GM23338 (cell line): ENCODE results near the gene RETNLB. TPM values are rescaled to one million over a fixed set of nuclear protein-coding genes. Genes with fewer than 3 reads are reported as not detected.

Source experiments
- ATAC-seq: fragments of 200-7000 bp; cut with Tn5 transposase; 3 replicates; pipeline ENCODE4 v1.9.1; 2020
- DNase-seq: peaks from one replicate; pipeline ENCODE4 v3.0.0-alpha.2; 2015; ENCODE audit warnings: low spot score
- H2AFZ ChIP-seq: fragments of 200-600 bp; sonication (generic); 2 replicates; pipeline ENCODE4 v1.8.0; 2016; ENCODE audit warnings: antibody characterized with exemption, mild to moderate bottlenecking, moderate library complexity
- H3F3A ChIP-seq: fragments of 200-600 bp; sonication (generic); replicated peaks from 2 replicates; pipeline ENCODE4 v1.8.0; 2017; ENCODE audit warnings: antibody characterized with exemption, mixed run types, low read depth
- H3K27ac ChIP-seq: fragments of 200-600 bp; sonication (generic); 2 replicates; pipeline ENCODE4 v1.6.1; 2016; ENCODE audit warnings: low read depth
- H3K27me3 ChIP-seq: fragments of 200-600 bp; sonication (generic); 2 replicates; pipeline ENCODE4 v1.8.0; 2016; ENCODE audit warnings: mild to moderate bottlenecking, mixed run types, moderate library complexity; ENCODE audit not compliant: insufficient read depth
- H3K36me3 ChIP-seq: fragments of 200-600 bp; sonication (generic); 2 replicates; pipeline ENCODE4 v1.8.0; 2016; ENCODE audit warnings: mild to moderate bottlenecking; ENCODE audit not compliant: insufficient read depth
- H3K4me1 ChIP-seq: fragments of 200-600 bp; sonication (generic); 2 replicates; pipeline ENCODE4 v1.8.0; 2016; ENCODE audit warnings: mild to moderate bottlenecking, moderate library complexity; ENCODE audit not compliant: insufficient read depth
- H3K4me2 ChIP-seq: fragments of 200-600 bp; sonication (generic); 2 replicates; pipeline ENCODE4 v1.7.1; 2017; ENCODE audit warnings: mixed run types
- H3K4me3 ChIP-seq: fragments of 200-600 bp; sonication (generic); 2 replicates; pipeline ENCODE4 v1.6.1; 2016; ENCODE audit warnings: mixed run types
- H3K79me2 ChIP-seq: fragments of 200-600 bp; sonication (generic); replicated peaks from 2 replicates; pipeline ENCODE4 v1.8.0; 2017; ENCODE audit warnings: mild to moderate bottlenecking; ENCODE audit not compliant: insufficient read depth
- H3K9me2 ChIP-seq: fragments of 200-600 bp; sonication (generic); 2 replicates; pipeline ENCODE4 v1.8.0; 2017; ENCODE audit not compliant: insufficient read depth
- H4K20me1 ChIP-seq: fragments of 200-600 bp; sonication (generic); replicated peaks from 2 replicates; pipeline ENCODE4 v1.8.0; 2017; ENCODE audit warnings: mild to moderate bottlenecking; ENCODE audit not compliant: insufficient read depth
- H3K27ac Mint-ChIP-seq: 2 replicates; pipeline ENCODE4 v1.8.0; 2020; ENCODE audit warnings: inconsistent platforms, mild to moderate bottlenecking, moderate library complexity, mixed read lengths
- H3K27me3 Mint-ChIP-seq: 3 replicates; pipeline ENCODE4 v1.8.0; 2022; ENCODE audit warnings: low read depth, mild to moderate bottlenecking, moderate library complexity, mixed read lengths, inconsistent platforms; ENCODE audit not compliant: insufficient read depth, poor library complexity
- H3K36me3 Mint-ChIP-seq: 3 replicates; pipeline ENCODE4 v1.8.0; 2021; ENCODE audit warnings: low read depth, mild to moderate bottlenecking, inconsistent platforms, moderate library complexity, mixed read lengths
- H3K4me1 Mint-ChIP-seq: 3 replicates; pipeline ENCODE4 v1.8.0; 2020; ENCODE audit warnings: mild to moderate bottlenecking, inconsistent platforms, mixed read lengths
- H3K4me3 Mint-ChIP-seq: 3 replicates; pipeline ENCODE4 v1.8.0; 2021; ENCODE audit warnings: moderate library complexity, mild to moderate bottlenecking, inconsistent platforms, mixed read lengths
- H3K9me3 Mint-ChIP-seq: 3 replicates; pipeline ENCODE4 v1.8.0; 2020; ENCODE audit warnings: moderate library complexity, mild to moderate bottlenecking, inconsistent platforms, mixed read lengths
- CREB1 ChIP-seq: fragments of 250-450 bp; sonication (Bioruptor Pico); IDR thresholded peaks from 2 replicates; pipeline ENCODE4 v1.5.0; 2020; ENCODE audit warnings: low read depth, mild to moderate bottlenecking, moderate library complexity
- EZH2phosphoT487 ChIP-seq: fragments of 200-600 bp; sonication (generic); IDR thresholded peaks from one replicate; pipeline ENCODE4 v1.8.1; 2018; ENCODE audit warnings: antibody characterized with exemption; ENCODE audit not compliant: unreplicated experiment
- JUNB ChIP-seq: IDR thresholded peaks from one replicate; pipeline ENCODE4 v1.6.1; 2016; ENCODE audit warnings: antibody characterized with exemption; ENCODE audit not compliant: unreplicated experiment
- POLR2AphosphoS5 ChIP-seq: IDR thresholded peaks from 2 replicates; pipeline ENCODE4 v1.6.1; 2016; ENCODE audit warnings: antibody characterized with exemption, low read depth
- STAT1 ChIP-seq: IDR thresholded peaks from one replicate; pipeline ENCODE4 v1.6.1; 2016; ENCODE audit warnings: antibody characterized with exemption; ENCODE audit not compliant: unreplicated experiment
- ZNF114 ChIP-seq: fragments of 250-450 bp; sonication (Bioruptor Pico); IDR thresholded peaks from 2 replicates; pipeline ENCODE4 v1.5.0; 2020; ENCODE audit warnings: mild to moderate bottlenecking, moderate library complexity
- ZNF331 ChIP-seq: fragments of 250-450 bp; sonication (Bioruptor Pico); IDR thresholded peaks from 2 replicates; pipeline ENCODE4 v1.5.0; 2020; ENCODE audit warnings: low read depth, mild to moderate bottlenecking, moderate library complexity
- polyA plus RNA-seq: library from polyadenylated mRNA; unstranded; fragments of >200 nt; fragmentation: Nextera tagmentation; extraction: Ambion mirVana; gene quantifications from 2 replicates; pipeline ENCODE4 v1.2.1, GENCODE V29; 2016
- total RNA-seq: library from RNA; depleted of rRNA; stranded (reverse); fragments of >200 nt; shearing (Covaris generic); gene quantifications from 2 replicates; pipeline ENCODE4 v1.2.3, GENCODE V29; 2014
- TF ChIP-seq, protein P1 (sequence below): IDR thresholded peaks from 2 replicates; pipeline ENCODE4 v1.6.1; 2016; ENCODE audit warnings: antibody characterized with exemption
- TF ChIP-seq, protein P2 (sequence below): IDR thresholded peaks from one replicate; pipeline ENCODE4 v1.6.1; 2018; ENCODE audit warnings: antibody characterized with exemption; ENCODE audit not compliant: unreplicated experiment
- TF ChIP-seq, protein P3 (sequence below): fragments of 250-450 bp; sonication (Bioruptor Pico); IDR thresholded peaks from 2 replicates; pipeline ENCODE4 v1.5.0; 2020; ENCODE audit warnings: mild to moderate bottlenecking, moderate library complexity

RETNLB gene
- total and polyA plus RNA-seq, 2 experiments from 2014 or later = not detected

DNA sequence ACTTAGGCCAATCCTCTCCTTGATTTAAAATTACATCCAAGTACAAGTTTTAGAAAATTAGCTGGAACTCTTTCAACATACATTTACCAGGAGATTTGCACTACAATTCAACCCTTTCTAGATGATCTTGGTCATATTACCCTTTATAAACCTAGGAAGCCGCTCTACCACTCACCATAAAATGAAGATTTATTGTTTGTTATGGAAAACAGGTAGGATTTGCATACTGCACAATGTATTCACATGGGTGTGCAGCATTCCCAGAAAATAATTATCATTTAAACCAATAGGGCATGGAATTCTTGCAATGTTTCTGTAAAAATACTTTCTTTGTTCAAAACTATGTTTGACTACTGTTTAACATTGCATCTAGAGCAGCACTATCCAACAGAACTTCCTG, 18.4 kb upstream of the RETNLB start:
- Histone ChIP-seq H3K4me1 (no peaks in the 10 kb centered on the region), H3K27me3 (no peaks in the 10 kb centered on the region), H2AFZ (peak overlapping the region; percentile 40; the same call in 1 of the 2 replicates), H3K27ac (no peak overlapping the region), H3K4me3 (no peak overlapping the region), H3K9me2 (peaks cover 9% of the 10 kb centered on the region; the same call in 1 of the 2 replicates), H3K79me2 (no peaks in the 10 kb centered on the region), H4K20me1 (no peaks in the 10 kb centered on the region), H3K36me3 (no peaks in the 10 kb centered on the region), H3F3A (no peaks in the 10 kb centered on the region), H3K4me2 (no peak overlapping the region)
- Mint-ChIP-seq H3K4me1 (peaks cover 5% of the 10 kb centered on the region; the same call in 2 of the 3 replicates), H3K4me3 (no peak overlapping the region), H3K27me3 (peaks cover 3% of the 10 kb centered on the region), H3K36me3 (no peaks in the 10 kb centered on the region), H3K9me3 (no peaks in the 10 kb centered on the region), H3K27ac (no peak overlapping the region)
- ATAC-seq (no peak), DNase-seq (no peak)
- TF ChIP-seq ZNF331 (CRISPR knock-in tag) (no peak), POLR2AphosphoS5 (no peak), CREB1 (CRISPR knock-in tag) (no peak), ZNF114 (CRISPR knock-in tag) (no peak), STAT1 (no peak), EZH2phosphoT487 (no peak), JUNB (no peak)
- TF ChIP-seq, protein P1, sequence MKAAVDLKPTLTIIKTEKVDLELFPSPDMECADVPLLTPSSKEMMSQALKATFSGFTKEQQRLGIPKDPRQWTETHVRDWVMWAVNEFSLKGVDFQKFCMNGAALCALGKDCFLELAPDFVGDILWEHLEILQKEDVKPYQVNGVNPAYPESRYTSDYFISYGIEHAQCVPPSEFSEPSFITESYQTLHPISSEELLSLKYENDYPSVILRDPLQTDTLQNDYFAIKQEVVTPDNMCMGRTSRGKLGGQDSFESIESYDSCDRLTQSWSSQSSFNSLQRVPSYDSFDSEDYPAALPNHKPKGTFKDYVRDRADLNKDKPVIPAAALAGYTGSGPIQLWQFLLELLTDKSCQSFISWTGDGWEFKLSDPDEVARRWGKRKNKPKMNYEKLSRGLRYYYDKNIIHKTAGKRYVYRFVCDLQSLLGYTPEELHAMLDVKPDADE = no peak
- TF ChIP-seq, protein P2, sequence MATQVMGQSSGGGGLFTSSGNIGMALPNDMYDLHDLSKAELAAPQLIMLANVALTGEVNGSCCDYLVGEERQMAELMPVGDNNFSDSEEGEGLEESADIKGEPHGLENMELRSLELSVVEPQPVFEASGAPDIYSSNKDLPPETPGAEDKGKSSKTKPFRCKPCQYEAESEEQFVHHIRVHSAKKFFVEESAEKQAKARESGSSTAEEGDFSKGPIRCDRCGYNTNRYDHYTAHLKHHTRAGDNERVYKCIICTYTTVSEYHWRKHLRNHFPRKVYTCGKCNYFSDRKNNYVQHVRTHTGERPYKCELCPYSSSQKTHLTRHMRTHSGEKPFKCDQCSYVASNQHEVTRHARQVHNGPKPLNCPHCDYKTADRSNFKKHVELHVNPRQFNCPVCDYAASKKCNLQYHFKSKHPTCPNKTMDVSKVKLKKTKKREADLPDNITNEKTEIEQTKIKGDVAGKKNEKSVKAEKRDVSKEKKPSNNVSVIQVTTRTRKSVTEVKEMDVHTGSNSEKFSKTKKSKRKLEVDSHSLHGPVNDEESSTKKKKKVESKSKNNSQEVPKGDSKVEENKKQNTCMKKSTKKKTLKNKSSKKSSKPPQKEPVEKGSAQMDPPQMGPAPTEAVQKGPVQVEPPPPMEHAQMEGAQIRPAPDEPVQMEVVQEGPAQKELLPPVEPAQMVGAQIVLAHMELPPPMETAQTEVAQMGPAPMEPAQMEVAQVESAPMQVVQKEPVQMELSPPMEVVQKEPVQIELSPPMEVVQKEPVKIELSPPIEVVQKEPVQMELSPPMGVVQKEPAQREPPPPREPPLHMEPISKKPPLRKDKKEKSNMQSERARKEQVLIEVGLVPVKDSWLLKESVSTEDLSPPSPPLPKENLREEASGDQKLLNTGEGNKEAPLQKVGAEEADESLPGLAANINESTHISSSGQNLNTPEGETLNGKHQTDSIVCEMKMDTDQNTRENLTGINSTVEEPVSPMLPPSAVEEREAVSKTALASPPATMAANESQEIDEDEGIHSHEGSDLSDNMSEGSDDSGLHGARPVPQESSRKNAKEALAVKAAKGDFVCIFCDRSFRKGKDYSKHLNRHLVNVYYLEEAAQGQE = no peak

DNA sequence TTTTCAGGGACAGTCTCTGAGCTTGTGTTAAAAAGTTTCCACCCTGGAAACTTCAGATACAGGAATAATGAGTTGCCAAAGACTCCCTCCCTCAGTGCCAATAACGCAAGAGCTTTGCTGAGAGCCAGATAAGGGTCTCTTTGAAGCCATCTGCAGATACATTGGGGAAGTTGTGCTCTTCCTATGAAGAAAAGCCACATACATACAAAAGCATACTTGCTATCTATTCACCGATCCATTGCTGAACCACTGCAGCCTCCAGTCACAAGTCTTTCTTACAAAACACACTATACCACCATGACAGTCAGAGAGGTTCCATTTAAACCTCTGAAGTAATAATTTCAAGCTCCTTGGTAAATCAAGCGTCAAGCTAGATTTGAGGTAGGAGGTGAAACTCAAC, 10.0 kb upstream of the RETNLB start:
- Histone ChIP-seq H3K36me3 (no peaks in the 10 kb centered on the region), H3K27me3 (no peaks in the 10 kb centered on the region), H3K9me2 (peaks cover 17% of the 10 kb centered on the region; the same call in 1 of the 2 replicates), H2AFZ (no peak overlapping the region), H3K79me2 (no peaks in the 10 kb centered on the region), H4K20me1 (no peaks in the 10 kb centered on the region), H3K27ac (no peak overlapping the region), H3K4me3 (no peak overlapping the region), H3K4me1 (no peaks in the 10 kb centered on the region), H3F3A (no peaks in the 10 kb centered on the region), H3K4me2 (no peak overlapping the region)
- no peak for ATAC-seq
- Mint-ChIP-seq H3K27ac (no peak overlapping the region), H3K36me3 (no peaks in the 10 kb centered on the region), H3K9me3 (no peaks in the 10 kb centered on the region), H3K4me3 (no peak overlapping the region), H3K4me1 (no peaks in the 10 kb centered on the region; the same call in 2 of the 3 replicates), H3K27me3 (peaks cover 2% of the 10 kb centered on the region)
- DNase-seq = no peak
- TF ChIP-seq, protein P3, sequence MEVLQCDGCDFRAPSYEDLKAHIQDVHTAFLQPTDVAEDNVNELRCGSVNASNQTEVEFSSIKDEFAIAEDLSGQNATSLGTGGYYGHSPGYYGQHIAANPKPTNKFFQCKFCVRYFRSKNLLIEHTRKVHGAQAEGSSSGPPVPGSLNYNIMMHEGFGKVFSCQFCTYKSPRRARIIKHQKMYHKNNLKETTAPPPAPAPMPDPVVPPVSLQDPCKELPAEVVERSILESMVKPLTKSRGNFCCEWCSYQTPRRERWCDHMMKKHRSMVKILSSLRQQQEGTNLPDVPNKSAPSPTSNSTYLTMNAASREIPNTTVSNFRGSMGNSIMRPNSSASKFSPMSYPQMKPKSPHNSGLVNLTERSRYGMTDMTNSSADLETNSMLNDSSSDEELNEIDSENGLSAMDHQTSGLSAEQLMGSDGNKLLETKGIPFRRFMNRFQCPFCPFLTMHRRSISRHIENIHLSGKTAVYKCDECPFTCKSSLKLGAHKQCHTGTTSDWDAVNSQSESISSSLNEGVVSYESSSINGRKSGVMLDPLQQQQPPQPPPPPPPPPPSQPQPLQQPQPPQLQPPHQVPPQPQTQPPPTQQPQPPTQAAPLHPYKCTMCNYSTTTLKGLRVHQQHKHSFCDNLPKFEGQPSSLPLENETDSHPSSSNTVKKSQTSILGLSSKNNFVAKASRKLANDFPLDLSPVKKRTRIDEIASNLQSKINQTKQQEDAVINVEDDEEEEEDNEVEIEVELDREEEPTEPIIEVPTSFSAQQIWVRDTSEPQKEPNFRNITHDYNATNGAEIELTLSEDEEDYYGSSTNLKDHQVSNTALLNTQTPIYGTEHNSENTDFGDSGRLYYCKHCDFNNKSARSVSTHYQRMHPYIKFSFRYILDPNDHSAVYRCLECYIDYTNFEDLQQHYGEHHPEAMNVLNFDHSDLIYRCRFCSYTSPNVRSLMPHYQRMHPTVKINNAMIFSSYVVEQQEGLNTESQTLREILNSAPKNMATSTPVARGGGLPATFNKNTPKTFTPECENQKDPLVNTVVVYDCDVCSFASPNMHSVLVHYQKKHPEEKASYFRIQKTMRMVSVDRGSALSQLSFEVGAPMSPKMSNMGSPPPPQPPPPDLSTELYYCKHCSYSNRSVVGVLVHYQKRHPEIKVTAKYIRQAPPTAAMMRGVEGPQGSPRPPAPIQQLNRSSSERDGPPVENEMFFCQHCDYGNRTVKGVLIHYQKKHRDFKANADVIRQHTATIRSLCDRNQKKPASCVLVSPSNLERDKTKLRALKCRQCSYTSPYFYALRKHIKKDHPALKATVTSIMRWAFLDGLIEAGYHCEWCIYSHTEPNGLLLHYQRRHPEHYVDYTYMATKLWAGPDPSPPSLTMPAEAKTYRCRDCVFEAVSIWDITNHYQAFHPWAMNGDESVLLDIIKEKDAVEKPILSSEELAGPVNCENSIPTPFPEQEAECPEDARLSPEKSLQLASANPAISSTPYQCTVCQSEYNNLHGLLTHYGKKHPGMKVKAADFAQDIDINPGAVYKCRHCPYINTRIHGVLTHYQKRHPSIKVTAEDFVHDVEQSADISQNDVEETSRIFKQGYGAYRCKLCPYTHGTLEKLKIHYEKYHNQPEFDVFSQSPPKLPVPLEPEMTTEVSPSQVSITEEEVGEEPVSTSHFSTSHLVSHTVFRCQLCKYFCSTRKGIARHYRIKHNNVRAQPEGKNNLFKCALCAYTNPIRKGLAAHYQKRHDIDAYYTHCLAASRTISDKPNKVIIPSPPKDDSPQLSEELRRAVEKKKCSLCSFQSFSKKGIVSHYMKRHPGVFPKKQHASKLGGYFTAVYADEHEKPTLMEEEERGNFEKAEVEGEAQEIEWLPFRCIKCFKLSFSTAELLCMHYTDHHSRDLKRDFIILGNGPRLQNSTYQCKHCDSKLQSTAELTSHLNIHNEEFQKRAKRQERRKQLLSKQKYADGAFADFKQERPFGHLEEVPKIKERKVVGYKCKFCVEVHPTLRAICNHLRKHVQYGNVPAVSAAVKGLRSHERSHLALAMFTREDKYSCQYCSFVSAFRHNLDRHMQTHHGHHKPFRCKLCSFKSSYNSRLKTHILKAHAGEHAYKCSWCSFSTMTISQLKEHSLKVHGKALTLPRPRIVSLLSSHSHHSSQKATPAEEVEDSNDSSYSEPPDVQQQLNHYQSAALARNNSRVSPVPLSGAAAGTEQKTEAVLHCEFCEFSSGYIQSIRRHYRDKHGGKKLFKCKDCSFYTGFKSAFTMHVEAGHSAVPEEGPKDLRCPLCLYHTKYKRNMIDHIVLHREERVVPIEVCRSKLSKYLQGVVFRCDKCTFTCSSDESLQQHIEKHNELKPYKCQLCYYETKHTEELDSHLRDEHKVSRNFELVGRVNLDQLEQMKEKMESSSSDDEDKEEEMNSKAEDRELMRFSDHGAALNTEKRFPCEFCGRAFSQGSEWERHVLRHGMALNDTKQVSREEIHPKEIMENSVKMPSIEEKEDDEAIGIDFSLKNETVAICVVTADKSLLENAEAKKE (CRISPR knock-in tag) = no peak
- TF ChIP-seq, protein P1 = no peak
- TF ChIP-seq JUNB (no peak), ZNF331 (CRISPR knock-in tag) (no peak), POLR2AphosphoS5 (no peak)
